ENCODE measurements around the gene CCDC183.

GRCh38 chr9:136756836-136757235, 39.3 kb upstream of the CCDC183 start:
- no peak for TF ChIP-seq CTCF (IDR thresholded peaks at IDR 0.05)
- no peak for TF ChIP-seq POLR2A (IDR thresholded peaks at IDR 0.05)
